HG02610 (cell line): Measurements from ENCODE around the gene LSAMP.

ENCODE experiments used
- ATAC-seq: cut with Tn5 transposase; IDR thresholded peaks from one replicate; pipeline ENCODE4 v1.9.1; 2021; ENCODE audit warnings: mild to moderate bottlenecking, moderate library complexity; ENCODE audit not compliant: unreplicated experiment

Gene LSAMP

DNA sequence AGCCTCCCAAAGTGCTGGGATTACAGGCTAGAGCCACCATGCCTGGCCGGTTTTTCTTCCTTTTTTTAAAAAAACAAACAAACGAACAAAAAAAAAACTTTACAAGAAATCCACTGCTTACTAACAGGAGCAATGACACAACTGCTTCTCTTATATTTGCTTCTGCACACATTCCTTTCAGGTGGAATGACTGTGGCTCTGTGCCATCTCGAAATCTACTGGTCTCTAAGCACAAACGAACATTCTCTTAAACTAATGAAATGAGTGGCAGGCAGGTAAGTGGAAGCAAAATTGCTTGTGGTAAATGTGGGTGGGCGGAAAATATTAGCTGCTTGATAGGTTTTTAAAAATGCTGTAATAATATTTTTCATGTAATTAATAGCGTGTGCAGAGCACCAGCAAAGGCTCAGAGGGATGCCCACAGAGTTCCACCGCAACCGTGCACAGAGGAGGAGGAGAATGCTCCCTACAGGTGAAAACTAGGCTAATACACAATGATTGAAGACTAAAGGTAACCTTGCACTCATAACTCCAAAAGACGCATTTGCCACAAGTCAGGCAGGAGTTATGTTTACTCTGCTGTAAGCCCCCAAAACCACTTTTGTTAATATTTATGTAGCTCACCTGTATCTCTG is 77.4 kb downstream of the LSAMP start:
- no peak for ATAC-seq

DNA sequence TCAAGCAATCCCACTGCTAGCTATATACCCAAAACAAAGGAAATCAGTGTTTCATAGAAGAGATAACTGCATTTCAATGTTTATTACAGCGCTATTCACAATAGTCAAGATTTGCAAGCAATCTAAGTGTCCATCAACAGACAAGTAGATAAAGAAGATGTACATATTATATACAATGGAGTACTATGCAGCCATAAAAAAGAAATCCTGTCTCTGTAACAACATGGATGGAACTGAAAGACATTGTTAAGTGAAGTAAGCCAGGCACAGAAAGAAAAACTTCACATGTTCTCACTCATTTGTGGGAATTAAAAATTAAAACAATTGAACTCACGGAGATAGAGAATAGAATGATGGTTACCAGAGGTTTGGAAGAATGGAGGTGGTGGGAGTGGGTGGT is 89.2 kb downstream of the LSAMP start:
- ATAC-seq: no peak

DNA sequence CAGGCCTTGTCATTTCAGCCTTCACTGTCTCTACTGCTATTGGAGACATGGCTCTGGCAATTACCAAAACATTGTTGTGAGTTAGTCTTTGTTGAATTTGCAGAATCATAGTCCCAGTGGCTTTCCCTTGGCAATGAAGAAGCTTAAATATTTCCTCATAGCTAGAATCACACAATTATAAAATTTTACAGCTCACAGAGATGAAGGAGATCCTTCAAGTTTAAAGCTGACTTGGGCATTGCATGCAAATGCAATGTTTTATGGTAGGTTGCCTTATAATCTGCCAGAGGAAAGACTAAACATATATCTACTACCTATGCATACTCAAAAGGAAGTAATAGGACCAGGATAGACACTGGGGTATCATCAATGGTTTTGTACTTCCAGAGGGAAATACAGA is 90.9 kb downstream of the LSAMP start:
- ATAC-seq: no peak

DNA sequence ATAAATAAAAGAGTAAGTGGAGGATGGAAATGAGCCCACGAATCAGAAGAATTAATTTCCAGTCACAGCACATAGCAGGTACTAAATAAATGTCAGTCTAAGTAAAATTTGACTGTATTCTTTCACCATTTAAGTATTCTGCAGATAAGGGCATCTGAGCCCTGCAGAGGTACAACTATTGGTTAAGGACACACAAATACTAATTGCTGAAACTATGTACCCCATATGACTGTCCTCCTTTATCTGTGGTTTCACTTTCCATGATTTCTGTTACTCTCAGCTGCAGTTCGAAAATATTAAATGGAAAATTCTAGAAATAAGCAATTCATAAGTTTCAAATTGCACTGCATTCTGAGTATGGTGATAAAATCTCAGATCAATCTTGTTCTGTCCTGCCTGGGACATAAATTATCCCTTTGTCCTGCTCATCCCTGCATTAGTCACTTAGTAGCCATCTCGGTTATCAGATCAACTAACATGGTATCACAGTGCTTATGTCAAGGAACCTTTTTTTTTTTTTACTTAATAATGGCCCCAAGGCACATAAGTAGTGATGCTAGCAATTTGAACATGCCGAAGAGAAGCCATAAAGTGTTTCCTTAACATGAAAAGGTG is 95.1 kb downstream of the LSAMP start:
- ATAC-seq: no peak

DNA sequence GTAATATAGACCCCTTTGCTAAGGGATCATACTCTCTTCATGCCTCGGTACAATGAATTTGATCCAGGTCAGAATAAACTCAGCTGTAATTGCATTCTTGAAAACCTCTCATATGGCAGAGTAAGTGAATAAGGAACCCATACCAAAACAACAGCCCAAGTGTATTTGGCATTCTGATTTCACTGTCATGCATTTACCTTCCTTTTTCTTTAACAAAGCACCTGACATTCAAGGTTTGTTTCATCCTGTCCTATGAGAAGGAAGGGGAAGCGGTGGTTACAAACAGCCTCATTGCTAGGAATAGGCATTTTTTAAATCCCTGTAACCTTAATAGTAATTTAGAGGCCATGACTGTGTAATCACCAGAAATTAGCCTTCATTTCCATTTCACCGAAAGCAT is 97.1 kb downstream of the LSAMP start:
- no peak for ATAC-seq

DNA sequence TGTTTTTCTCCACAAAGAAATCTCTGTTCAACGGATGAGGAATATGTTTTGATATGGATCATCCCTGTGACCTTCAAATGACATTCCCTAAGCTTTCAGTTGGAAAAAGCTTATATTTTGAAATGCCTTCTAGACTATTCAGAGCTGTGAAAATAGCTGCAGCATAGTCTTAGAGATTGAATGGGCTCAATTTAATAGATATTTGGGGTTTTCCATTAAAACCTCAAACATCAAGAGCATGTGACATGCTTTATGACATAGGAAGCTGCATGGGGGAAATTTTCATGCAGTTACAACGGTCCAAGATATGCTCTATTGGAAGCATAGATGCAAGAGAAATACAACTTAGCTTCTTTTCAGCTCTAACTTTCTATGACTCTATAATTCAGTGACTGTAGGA is 102.8 kb downstream of the LSAMP start:
- peak; percentile 39 for ATAC-seq

DNA sequence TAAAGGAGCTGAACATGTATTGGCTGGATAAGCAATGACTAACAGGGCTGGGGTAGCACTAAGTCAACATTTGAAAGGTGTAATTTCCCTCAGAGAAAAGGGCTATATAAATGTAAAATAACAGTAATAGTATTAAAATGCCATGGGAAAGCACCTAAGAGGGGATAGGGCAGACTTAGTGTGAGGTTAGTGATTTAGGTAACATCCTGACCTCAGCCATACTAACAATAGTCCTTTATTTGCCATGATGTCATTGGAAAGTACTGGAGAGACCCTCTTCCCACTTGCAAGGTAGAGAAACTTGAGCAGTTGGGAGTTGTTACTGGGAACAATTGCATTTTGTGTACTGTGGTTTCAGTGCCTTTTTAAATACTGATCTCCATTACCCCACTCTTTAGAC is 103.4 kb downstream of the LSAMP start:
- peak; percentile 57 for ATAC-seq

DNA sequence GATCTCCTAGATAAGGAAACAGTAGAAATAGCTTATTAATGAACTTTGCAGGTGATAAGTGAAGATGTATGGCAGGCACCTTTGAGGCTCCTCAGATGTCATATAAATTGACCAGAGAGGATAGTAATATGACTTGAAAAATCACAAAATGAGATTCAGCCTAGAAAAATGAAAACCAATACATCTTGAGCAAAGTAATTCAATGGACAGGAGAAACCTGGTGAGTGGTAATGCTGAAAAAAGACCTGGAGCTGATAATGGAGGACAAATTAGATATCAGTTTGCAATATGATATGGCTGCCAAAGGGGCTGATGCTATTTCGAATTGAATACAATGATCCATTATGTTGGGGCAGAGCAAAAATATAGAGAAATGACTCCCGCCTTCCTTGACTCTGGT is 103.9 kb downstream of the LSAMP start:
- ATAC-seq: no peak

DNA sequence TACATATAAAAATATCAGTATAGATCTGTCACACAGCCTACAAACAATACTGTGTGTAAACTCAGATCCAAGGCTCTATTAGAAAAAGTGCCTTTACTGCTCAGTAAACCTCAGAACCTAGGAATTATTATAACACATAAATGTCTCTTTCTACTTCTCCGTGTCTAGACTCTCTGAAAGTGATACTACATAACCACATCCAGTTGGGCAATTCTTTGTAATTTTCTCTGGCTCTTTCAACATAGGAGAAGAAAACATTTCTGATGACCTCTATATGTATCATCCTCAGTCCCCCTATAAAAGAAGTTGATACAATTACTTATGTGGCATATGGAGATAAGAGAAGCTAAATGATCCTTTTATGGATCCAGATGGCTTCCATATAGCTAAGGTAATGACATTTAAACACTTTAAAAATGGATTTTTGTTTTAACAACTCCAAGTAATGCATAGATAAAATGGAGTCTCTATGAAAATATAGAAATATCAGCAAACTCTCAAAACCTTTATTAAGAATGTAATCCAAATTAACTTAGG is 104.5 kb downstream of the LSAMP start:
- no peak for ATAC-seq

DNA sequence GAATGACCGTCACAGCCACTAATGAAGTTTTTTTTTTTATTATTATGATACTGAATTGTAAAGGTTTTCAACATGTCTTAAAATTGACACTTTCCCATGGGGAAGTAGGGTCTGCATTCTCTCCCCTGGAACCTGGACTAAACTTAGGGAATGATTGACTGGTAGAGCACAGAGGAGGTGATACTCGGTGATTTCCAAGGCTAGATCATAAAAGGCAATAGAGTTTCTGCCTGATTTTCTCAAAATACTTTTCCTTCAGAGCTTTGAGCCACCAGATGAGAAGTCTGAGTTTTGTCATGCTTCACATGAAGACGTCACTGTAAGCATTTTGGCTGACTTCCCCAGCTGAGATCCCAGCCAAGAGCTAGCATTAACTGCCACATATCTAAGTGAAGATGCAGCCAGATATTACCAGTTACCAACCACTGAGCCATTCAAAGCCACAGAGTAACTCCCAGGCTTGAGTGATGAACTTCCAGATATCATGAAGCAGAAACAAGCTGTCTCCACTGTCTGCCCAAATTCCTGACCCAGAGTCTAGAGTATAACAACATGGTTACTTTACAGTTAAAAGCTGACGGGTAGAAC is 105.8 kb downstream of the LSAMP start:
- no peak for ATAC-seq

DNA sequence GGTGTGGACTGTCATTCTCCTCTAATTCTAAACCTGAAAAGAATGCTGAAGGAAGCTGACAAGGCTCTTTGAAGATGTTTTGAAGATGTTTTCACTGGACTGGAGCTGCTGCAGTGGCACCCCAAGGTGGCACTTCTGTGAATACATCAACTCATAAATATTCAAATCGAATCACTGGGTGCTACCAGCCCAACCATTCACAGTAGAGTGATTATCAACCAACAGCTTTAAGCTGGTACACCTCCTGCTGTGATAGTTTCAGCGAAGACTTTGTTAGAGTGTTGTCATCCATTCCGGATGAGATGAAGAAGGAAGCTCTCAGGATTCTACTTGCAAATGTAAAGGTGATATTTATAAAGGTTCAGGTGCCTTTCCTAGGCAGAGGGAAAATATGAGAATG is 106.6 kb downstream of the LSAMP start:
- ATAC-seq: no peak

DNA sequence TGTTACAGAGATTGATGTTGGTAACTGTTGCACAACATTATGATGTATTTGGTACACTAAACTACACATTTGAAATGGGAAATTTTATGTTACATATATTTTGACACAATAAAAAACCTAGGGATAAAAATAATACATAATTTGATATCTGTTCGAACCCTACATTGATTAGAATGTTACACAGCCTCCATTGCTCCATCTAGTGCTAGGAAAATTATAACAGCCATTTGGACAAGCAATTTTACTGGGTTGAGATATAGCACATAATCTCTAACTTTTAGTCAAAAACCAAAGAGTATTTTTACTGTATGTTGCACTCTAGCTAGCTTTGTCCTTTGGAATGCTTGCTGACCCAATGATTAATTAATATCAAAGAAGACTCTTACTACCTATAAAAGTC is 108.1 kb downstream of the LSAMP start:
- ATAC-seq: no peak

DNA sequence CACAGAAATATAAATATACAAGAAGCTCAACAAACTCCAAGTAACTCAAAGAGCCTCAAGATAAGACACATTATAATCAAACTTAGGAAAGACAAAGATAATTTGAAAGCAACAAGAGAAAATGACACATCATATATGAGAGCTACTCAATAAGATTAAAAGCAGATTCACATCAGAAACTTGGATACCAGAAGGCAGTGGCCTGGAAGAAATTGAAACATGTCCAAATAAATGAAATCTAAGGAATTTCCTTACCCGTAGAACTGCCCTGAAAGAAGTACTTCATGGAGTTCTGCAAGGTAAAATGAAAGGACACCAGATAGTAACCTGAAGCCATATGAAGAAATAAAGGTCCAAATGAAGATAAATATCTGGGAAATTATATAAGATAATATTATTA is 113.9 kb downstream of the LSAMP start:
- ATAC-seq: no peak

DNA sequence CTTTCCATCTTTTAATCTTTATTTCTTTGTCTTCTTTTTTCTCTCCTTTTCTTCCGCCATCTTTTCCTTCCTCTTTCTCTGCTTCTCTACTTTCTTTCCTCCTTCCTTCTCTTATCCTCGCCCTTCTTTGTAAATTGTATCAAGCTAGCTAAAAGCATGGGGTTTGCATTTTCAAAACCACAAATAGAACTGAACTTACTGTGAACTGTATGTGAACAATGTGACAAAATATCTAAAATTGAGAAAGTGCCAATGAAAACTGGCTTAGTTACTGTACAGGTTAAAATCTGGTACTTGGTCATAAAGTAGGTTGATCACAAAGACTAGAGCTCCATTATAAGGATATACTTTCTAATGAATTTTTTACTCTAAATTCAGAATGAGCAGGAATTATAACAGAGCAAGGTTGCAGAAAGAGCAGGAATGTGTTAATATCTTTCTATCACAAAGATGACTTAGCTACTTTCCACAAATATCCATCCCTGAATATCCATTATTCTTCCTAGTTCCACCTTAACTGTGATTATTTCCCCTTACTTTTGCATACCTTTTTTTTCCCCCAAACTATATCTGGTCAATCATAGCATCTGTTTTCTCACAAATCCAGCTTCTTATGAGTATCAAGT is 122.4 kb downstream of the LSAMP start:
- ATAC-seq: no peak

DNA sequence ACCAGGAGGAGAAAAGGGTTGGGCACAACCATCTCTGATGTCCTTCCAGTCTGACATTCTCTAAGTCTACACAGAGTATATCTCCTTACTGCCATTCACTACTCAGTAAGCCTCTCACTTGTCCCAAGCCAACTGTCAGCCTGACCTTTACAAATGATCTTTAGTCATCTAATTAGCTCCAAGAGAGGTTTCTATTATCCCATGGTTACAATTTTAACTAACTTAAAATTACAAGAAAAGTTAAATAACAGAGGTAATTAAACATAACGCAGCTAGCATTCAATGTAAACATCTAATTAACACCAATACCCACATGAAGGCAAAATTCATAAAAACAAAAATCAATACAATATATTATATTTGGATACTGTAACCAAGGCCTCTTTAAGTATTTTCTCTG is 126.9 kb downstream of the LSAMP start:
- ATAC-seq: no peak

DNA sequence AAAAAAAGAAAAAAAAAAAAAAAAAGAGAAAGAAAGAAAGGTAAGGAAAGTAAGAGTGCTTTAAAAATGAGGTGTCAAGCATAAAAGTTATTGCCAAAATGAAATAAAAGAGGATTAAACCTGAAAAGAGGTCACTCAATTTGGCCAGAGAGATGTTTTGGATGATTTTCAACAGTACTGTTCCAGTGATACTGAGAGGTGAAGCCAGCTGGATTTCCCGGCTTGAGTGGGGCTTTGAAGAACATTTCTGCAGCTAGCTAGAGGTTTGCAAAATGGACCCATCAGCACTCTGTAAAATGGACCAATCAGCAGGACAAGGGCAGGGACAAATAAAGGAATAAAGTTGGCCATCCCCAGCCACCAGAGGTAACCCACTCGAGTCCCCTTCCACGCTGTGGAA is 128.5 kb downstream of the LSAMP start:
- ATAC-seq: no peak

DNA sequence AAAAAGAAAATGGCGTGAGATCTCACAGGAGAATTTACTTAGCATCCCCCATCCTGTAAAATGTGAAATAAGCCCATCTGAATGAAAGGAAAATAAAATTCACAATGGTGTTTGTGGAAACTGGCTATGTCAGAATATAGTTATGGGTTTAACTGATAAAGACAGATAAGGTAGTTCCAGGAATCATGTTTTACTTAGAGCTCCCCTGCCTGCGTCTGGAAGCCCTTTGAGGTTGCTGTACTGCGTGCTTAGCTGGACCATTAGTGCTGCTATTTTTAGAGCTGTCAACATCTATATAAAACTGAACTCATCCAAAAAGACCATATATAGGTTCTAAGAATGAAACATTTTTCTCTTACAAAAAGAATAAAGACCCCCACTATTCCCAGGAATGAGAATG is 130.8 kb downstream of the LSAMP start:
- ATAC-seq: no peak

DNA sequence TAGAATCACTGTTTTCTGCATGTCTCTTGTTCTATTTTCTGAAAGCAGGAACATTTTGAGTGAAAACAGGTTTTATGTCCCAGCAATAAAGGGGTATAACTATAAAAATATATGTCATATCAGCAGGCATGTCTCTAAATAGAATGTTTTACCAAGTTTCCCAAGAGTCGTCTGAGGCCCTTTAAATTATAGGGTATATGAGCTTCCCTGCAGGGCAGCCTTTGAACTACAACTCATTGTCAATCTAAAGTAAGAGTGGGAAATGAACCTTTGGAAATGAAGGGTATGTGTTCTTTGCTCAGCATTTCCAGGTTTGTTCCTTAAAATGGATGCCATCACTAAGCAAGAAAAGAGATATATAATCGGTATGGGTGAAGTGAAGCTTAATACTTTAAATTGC is 138.6 kb downstream of the LSAMP start:
- ATAC-seq: no peak

DNA sequence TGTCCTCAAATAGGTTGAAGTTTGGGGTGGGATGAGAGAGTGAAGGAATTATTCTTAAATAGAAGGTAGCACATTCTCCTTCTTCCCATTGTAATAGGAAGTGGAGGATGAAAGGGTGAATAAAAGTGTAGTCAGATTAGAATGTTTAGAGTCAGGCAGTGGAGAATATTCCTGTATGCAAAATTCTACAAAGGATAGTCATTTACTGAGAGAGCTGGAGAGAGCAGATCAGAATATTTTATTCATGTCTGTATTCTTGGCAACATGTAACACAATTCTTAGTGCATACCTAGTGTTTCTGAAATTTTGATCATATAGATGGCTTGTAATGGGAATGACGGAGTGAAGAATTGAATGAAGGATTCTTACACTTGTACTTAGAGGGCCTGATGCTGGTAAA is 139.1 kb downstream of the LSAMP start:
- ATAC-seq: no peak

DNA sequence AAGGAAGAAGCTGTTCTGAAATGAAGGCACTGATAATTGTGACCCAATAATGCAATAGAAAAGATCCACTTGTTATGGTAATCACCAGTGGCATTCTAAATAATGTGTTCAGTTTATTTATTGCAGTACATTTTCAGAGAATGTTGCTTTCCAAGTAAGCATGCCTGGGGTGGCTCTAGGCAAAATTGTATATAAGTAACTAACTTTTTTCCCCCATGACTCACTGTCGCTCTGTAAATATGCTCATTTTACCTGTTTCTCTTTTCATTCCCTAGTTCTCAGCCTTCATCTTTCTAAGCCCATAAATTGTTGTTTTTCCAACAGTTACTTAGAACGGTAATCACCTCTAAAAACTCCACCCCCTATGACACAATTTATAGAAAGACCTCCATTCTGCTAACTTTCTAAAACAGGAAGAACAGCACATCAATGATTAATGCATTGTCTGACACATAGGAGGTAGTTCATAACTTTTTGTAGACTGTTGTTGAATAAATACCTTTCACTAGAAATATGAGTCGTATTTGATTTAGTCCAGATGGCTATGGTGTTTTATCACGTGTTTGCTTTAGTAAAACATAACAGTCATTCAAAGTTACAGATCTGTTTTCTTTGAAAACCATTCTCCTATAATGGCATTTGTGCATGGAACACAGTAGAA is 143.1 kb downstream of the LSAMP start:
- no peak for ATAC-seq

DNA sequence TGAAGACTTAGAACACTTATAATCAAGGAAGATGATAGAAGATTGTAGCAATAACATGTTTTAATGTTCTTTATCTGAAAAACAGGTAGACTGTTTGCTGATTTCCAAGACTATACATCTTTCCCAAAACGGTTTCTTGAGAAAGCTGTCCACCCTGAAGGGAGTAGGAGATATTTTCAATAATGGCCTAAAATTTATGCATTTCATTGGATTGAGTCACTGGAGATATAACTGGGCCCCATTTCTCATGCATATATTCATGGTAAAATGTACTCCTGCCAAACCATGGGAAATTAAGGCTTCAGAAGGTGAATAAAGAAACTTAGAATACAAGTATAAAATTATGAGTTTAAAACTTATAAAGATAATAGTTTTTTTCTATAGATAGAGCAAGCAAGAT is 143.9 kb downstream of the LSAMP start:
- ATAC-seq: no peak

DNA sequence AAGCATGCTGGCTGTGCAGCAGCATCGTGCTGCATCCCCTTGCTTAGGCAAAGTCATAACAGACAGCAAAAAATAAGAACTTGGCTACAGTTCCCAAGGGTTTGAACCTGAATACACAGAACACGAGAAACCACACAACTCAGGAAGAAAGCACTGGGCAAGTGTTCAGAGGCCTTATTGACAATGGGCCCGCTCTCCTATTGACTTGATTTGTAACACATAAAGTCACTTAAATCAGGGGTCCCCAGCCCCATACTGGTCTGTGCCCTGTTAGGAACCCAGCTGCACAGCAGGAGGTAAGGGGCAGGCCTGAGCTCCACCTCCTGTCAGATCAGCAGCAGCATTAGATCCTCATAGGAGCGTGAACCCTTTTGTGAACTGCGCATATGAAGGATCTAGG is 145.1 kb downstream of the LSAMP start:
- no peak for ATAC-seq
